ENCODE measurements around the gene LHPP. TPM values are rescaled to one million over a fixed set of nuclear protein-coding genes. Genes with fewer than 3 reads are reported as not detected.
A peak's percentile ranks its signal among the peaks of the same experiment; 100 is the strongest.

Gene LHPP
- total RNA-seq, 1 donor from 2014 or later: 7.6 TPM

GRCh38 chr10:124656541-124656940, 194.9 kb downstream of the LHPP start:
- Histone ChIP-seq H3K27me3 (ENCODE audit: low read depth) (no peaks in the 10 kb centered on the region), H3K36me3 (no peaks in the 10 kb centered on the region), H3K9me3 (replicated peaks) (no peaks in the 10 kb centered on the region), H3K4me1 (peaks cover 93% of the 10 kb centered on the region), H3K27ac (replicated peaks) (no peak overlapping the region), H3K4me3 (no peak overlapping the region)
- intact Hi-C loops (cut with micrococcal nuclease): no loop called here
- DNase-seq: no peak
- TF ChIP-seq, protein P1, sequence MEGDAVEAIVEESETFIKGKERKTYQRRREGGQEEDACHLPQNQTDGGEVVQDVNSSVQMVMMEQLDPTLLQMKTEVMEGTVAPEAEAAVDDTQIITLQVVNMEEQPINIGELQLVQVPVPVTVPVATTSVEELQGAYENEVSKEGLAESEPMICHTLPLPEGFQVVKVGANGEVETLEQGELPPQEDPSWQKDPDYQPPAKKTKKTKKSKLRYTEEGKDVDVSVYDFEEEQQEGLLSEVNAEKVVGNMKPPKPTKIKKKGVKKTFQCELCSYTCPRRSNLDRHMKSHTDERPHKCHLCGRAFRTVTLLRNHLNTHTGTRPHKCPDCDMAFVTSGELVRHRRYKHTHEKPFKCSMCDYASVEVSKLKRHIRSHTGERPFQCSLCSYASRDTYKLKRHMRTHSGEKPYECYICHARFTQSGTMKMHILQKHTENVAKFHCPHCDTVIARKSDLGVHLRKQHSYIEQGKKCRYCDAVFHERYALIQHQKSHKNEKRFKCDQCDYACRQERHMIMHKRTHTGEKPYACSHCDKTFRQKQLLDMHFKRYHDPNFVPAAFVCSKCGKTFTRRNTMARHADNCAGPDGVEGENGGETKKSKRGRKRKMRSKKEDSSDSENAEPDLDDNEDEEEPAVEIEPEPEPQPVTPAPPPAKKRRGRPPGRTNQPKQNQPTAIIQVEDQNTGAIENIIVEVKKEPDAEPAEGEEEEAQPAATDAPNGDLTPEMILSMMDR (IDR thresholded peaks at IDR 0.05; ENCODE audit: borderline replicate concordance): no peak

- Histone ChIP-seq H3K36me3 (no peaks in the 10 kb centered on the region), H3K4me3 (no peak overlapping the region), H3K9me3 (replicated peaks) (no peaks in the 10 kb centered on the region), H3K27ac (replicated peaks) (peak overlapping the region; percentile 9), H3K27me3 (ENCODE audit: low read depth) (no peaks in the 10 kb centered on the region), H3K4me1 (peaks cover 89% of the 10 kb centered on the region)
- intact Hi-C loops (cut with micrococcal nuclease): no loop called here
- no peak for DNase-seq
- TF ChIP-seq, protein P1 (IDR thresholded peaks at IDR 0.05; ENCODE audit: borderline replicate concordance): no peak
Observed at GRCh38 chr10:124657806-124658205, 196.2 kb downstream of the LHPP start.

GRCh38 chr10:124658591-124659242, 197.1 kb downstream of the LHPP start:
- intact Hi-C loops (cut with micrococcal nuclease): no loop called here
- H3K4me3 ChIP-seq: no peak overlapping the region
- peaks cover 89% of the 10 kb centered on the region for H3K4me1 ChIP-seq
- TF ChIP-seq, protein P1 (IDR thresholded peaks at IDR 0.05; ENCODE audit: borderline replicate concordance): no peak
- no peak for DNase-seq
- peak overlapping the region; percentile 9 for H3K27ac ChIP-seq (replicated peaks)
- no peaks in the 10 kb centered on the region for H3K27me3 ChIP-seq (ENCODE audit: low read depth)
- no peaks in the 10 kb centered on the region for H3K36me3 ChIP-seq
- no peaks in the 10 kb centered on the region for H3K9me3 ChIP-seq (replicated peaks)

- H3K27me3 ChIP-seq (ENCODE audit: low read depth): no peaks in the 10 kb centered on the region
- no peak for DNase-seq
- no peak overlapping the region for H3K4me3 ChIP-seq
- H3K27ac ChIP-seq (replicated peaks): peak overlapping the region; percentile 7
- TF ChIP-seq, protein P1 (IDR thresholded peaks at IDR 0.05; ENCODE audit: borderline replicate concordance): no peak
- intact Hi-C loops (cut with micrococcal nuclease): no loop called here
- no peaks in the 10 kb centered on the region for H3K36me3 ChIP-seq
- no peaks in the 10 kb centered on the region for H3K9me3 ChIP-seq (replicated peaks)
- H3K4me1 ChIP-seq: peaks cover 89% of the 10 kb centered on the region
Observed at GRCh38 chr10:124659380-124659779, 197.8 kb downstream of the LHPP start.

- TF ChIP-seq, protein P1 (IDR thresholded peaks at IDR 0.05; ENCODE audit: borderline replicate concordance): no peak
- no peak for DNase-seq
- Histone ChIP-seq H3K27ac (replicated peaks) (peak overlapping the region; percentile 7), H3K9me3 (replicated peaks) (no peaks in the 10 kb centered on the region), H3K4me1 (peaks cover 87% of the 10 kb centered on the region), H3K27me3 (ENCODE audit: low read depth) (no peaks in the 10 kb centered on the region), H3K4me3 (no peak overlapping the region), H3K36me3 (no peaks in the 10 kb centered on the region)
- intact Hi-C loops (cut with micrococcal nuclease): no loop called here
Observed at GRCh38 chr10:124660404-124661125, 198.9 kb downstream of the LHPP start.
